Fibroblast of the aortic adventitia (primary cell): ENCODE results near the gene IREB2. TPM values are rescaled to one million over a fixed set of nuclear protein-coding genes. Genes with fewer than 3 reads are reported as not detected.
"Not testable (repeated sequence)": the region's sequence is repeated elsewhere in the genome, so short reads cannot be mapped to it uniquely, and the experiment has no call there.

Experiments
- DNase-seq: peaks from one replicate; pipeline ENCODE4 v3.0.0-alpha.2; 2010; ENCODE audit warnings: low read depth
- H3K4me3 ChIP-seq: 2 replicates; pipeline ENCODE4 v1.5.1; 2011; ENCODE audit warnings: low read depth, mild to moderate bottlenecking, control low read depth, low read length, moderate library complexity
- CTCF ChIP-seq: IDR thresholded peaks from 2 replicates; pipeline ENCODE4 v1.5.1; 2011; ENCODE audit warnings: mild to moderate bottlenecking, low read length, control low read depth, inconsistent platforms; ENCODE audit not compliant: insufficient read depth
- total RNA-seq: library from RNA; depleted of rRNA; stranded (reverse); fragments of >200 nt; gene quantifications from 2 replicates; pipeline ENCODE4 v1.2.3, GENCODE V29; 2012; ENCODE audit warnings: low replicate concordance

IREB2 gene
- total RNA-seq, 1 donor: 25.1 TPM

- no peak overlapping the region for H3K4me3 ChIP-seq
- peak; percentile 71 for DNase-seq
- peak; percentile 44 for TF ChIP-seq CTCF
Observed at GRCh38 chr15:78396976-78397375, 41.0 kb upstream of the IREB2 start.

GRCh38 chr15:78397382-78397781 lies 40.6 kb upstream of the IREB2 start:
- no peak for DNase-seq
- no peak overlapping the region for H3K4me3 ChIP-seq
- no peak for TF ChIP-seq CTCF

- no peak for TF ChIP-seq CTCF
- H3K4me3 ChIP-seq: no peak overlapping the region
- DNase-seq: no peak
Observed at GRCh38 chr15:78398076-78398825, 39.8 kb upstream of the IREB2 start.

GRCh38 chr15:78399091-78399490 lies 38.9 kb upstream of the IREB2 start:
- peak; percentile 36 for DNase-seq
- TF ChIP-seq CTCF: no peak
- no peak overlapping the region for H3K4me3 ChIP-seq

- no peak for DNase-seq
- no peak overlapping the region for H3K4me3 ChIP-seq
- TF ChIP-seq CTCF: no peak
Observed at GRCh38 chr15:78402061-78402610, 35.9 kb upstream of the IREB2 start.

- no peak for DNase-seq
- no peak overlapping the region for H3K4me3 ChIP-seq
- no peak for TF ChIP-seq CTCF
Observed at GRCh38 chr15:78404125-78404524, 33.9 kb upstream of the IREB2 start.

GRCh38 chr15:78404796-78405195 lies 33.2 kb upstream of the IREB2 start:
- H3K4me3 ChIP-seq, DNase-seq: not testable (repeated sequence)
